Measurements from ENCODE around the gene AOPEP.

Gene AOPEP

GRCh38 chr9:95110921-95111525, 384.5 kb downstream of the AOPEP start:
- no peaks in the 10 kb centered on the region for H3K79me2 ChIP-seq (ENCODE audit: insufficient read depth, low read length)
- H2AFZ ChIP-seq (ENCODE audit: low read depth, low read length, severe bottlenecking): no peak overlapping the region
- H3K4me2 ChIP-seq (ENCODE audit: low read depth, low read length, poor library complexity, severe bottlenecking): no peak overlapping the region
- no peak overlapping the region for H3K9ac ChIP-seq (ENCODE audit: low read length)
- no peaks in the 10 kb centered on the region for H3K36me3 ChIP-seq (ENCODE audit: low read length)
- no peaks in the 10 kb centered on the region for H3K9me3 ChIP-seq (ENCODE audit: insufficient read depth, low read length)
- TF ChIP-seq EZH2phosphoT487 (conservative IDR thresholded peaks at IDR 0.05; ENCODE audit: low read length): no peak
- TF ChIP-seq, protein P1, sequence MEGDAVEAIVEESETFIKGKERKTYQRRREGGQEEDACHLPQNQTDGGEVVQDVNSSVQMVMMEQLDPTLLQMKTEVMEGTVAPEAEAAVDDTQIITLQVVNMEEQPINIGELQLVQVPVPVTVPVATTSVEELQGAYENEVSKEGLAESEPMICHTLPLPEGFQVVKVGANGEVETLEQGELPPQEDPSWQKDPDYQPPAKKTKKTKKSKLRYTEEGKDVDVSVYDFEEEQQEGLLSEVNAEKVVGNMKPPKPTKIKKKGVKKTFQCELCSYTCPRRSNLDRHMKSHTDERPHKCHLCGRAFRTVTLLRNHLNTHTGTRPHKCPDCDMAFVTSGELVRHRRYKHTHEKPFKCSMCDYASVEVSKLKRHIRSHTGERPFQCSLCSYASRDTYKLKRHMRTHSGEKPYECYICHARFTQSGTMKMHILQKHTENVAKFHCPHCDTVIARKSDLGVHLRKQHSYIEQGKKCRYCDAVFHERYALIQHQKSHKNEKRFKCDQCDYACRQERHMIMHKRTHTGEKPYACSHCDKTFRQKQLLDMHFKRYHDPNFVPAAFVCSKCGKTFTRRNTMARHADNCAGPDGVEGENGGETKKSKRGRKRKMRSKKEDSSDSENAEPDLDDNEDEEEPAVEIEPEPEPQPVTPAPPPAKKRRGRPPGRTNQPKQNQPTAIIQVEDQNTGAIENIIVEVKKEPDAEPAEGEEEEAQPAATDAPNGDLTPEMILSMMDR (IDR thresholded peaks at IDR 0.05; ENCODE audit: insufficient read depth, low read length, poor library complexity, severe bottlenecking): no peak
- H3K27me3 ChIP-seq (ENCODE audit: low read length): no peaks in the 10 kb centered on the region
- no peaks in the 10 kb centered on the region for H3K9me2 ChIP-seq (replicated peaks; ENCODE audit: insufficient read depth, low read length)
- H3K4me3 ChIP-seq (ENCODE audit: insufficient read depth, low read length, poor library complexity, severe bottlenecking): no peak overlapping the region
- no peak overlapping the region for H3K27ac ChIP-seq (ENCODE audit: low read depth, low read length)
- no peaks in the 10 kb centered on the region for H4K20me1 ChIP-seq (ENCODE audit: low read depth, low read length)
- no peaks in the 10 kb centered on the region for H3F3A ChIP-seq (ENCODE audit: insufficient read depth)

DNA sequence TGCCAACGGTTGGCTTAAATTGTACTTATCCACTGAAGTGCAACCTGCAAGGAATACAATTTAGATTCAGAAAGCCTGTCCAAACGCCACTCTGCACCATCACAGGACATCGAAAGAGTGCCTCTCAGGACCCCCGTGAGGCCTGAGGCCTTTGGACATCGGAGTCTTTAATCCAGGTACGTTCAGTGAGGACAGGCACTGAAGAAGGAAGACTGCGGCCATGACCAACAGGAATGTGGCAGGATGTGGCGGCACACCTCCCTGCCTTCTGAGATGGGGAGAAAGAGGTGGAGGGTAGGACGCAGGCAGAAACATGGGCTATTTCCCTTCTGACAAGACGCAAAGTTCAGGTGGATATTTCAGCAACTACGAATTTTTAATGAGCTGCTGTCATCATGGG, 385.2 kb downstream of the AOPEP start:
- H3K27ac ChIP-seq (ENCODE audit: low read depth, low read length): no peak overlapping the region
- no peak overlapping the region for H3K4me3 ChIP-seq (ENCODE audit: insufficient read depth, low read length, poor library complexity, severe bottlenecking)
- TF ChIP-seq, protein P1 (IDR thresholded peaks at IDR 0.05; ENCODE audit: insufficient read depth, low read length, poor library complexity, severe bottlenecking): no peak
- TF ChIP-seq EZH2phosphoT487 (conservative IDR thresholded peaks at IDR 0.05; ENCODE audit: low read length): no peak
- H3K27me3 ChIP-seq (ENCODE audit: low read length): no peaks in the 10 kb centered on the region
- no peak overlapping the region for H3K4me2 ChIP-seq (ENCODE audit: low read depth, low read length, poor library complexity, severe bottlenecking)
- no peaks in the 10 kb centered on the region for H3K9me2 ChIP-seq (replicated peaks; ENCODE audit: insufficient read depth, low read length)
- no peak overlapping the region for H2AFZ ChIP-seq (ENCODE audit: low read depth, low read length, severe bottlenecking)
- no peaks in the 10 kb centered on the region for H3F3A ChIP-seq (ENCODE audit: insufficient read depth)
- no peak overlapping the region for H3K9ac ChIP-seq (ENCODE audit: low read length)
- no peaks in the 10 kb centered on the region for H4K20me1 ChIP-seq (ENCODE audit: low read depth, low read length)
- H3K36me3 ChIP-seq (ENCODE audit: low read length): no peaks in the 10 kb centered on the region
- no peaks in the 10 kb centered on the region for H3K9me3 ChIP-seq (ENCODE audit: insufficient read depth, low read length)
- no peaks in the 10 kb centered on the region for H3K79me2 ChIP-seq (ENCODE audit: insufficient read depth, low read length)

DNA sequence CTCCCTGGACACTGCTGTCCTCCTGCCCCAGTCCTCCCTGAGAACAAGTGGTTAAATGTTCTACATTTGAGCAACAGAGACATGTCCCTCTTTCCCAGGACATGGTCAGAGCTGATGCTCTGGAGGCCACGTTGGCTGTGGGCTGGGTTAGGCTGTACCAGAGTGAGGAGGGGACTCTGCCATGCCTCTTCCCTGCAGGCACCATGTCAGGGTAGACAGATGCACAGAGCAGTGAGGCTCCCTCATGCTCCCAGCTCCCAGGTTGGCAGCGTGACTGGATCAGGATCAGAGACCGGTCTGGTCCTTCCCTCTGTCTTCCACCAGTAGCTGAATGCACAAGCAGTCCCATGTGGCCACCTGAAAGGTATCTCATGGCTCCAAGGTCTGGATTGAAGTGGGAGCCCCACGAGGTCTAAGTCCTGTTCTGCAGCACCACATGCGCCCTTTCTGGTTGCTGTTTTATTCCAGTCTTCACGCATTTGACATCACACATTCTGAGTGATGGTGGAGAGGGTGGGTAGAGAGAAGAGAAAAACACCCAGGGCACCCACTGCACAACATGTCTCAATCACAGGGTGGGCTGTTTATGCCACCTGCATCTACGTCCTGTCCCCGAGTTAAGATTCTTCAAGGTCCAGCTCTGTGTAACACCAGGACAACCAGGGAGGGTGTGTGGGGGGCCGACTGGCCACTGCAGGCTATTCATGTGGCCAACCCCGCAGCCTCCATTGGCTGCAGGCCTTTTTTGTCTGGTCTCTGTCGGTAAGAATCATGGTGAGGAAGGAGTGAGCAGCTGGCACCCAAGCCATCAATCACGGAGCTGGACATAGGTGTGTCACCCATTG, 386.2 kb downstream of the AOPEP start:
- H3F3A ChIP-seq (ENCODE audit: insufficient read depth): no peaks in the 10 kb centered on the region
- no peak overlapping the region for H3K4me2 ChIP-seq (ENCODE audit: low read depth, low read length, poor library complexity, severe bottlenecking)
- no peaks in the 10 kb centered on the region for H3K9me2 ChIP-seq (replicated peaks; ENCODE audit: insufficient read depth, low read length)
- no peaks in the 10 kb centered on the region for H3K27me3 ChIP-seq (ENCODE audit: low read length)
- no peak overlapping the region for H3K9ac ChIP-seq (ENCODE audit: low read length)
- no peaks in the 10 kb centered on the region for H3K79me2 ChIP-seq (ENCODE audit: insufficient read depth, low read length)
- no peaks in the 10 kb centered on the region for H3K9me3 ChIP-seq (ENCODE audit: insufficient read depth, low read length)
- no peaks in the 10 kb centered on the region for H4K20me1 ChIP-seq (ENCODE audit: low read depth, low read length)
- TF ChIP-seq, protein P1 (IDR thresholded peaks at IDR 0.05; ENCODE audit: insufficient read depth, low read length, poor library complexity, severe bottlenecking): no peak
- H3K4me3 ChIP-seq (ENCODE audit: insufficient read depth, low read length, poor library complexity, severe bottlenecking): no peak overlapping the region
- H3K27ac ChIP-seq (ENCODE audit: low read depth, low read length): no peak overlapping the region
- H2AFZ ChIP-seq (ENCODE audit: low read depth, low read length, severe bottlenecking): no peak overlapping the region
- no peaks in the 10 kb centered on the region for H3K36me3 ChIP-seq (ENCODE audit: low read length)

Data from SU-DHL-6 (cell line).